Hepatocyte (in vitro differentiated cells): ENCODE results near the gene GABRP. TPM values are rescaled to one million over a fixed set of nuclear protein-coding genes. Genes with fewer than 3 reads are reported as not detected.

Experiments
- DNase-seq: peaks from one replicate; pipeline ENCODE4 v3.0.0-alpha.2; 2016; ENCODE audit warnings: low spot score
- H2AFZ ChIP-seq: fragments of 200-600 bp; sonication (generic); 2 replicates; pipeline ENCODE4 v1.6.0; 2016; ENCODE audit warnings: antibody characterized with exemption, mild to moderate bottlenecking
- H3K27ac ChIP-seq: fragments of 200-600 bp; sonication (generic); 2 replicates; pipeline ENCODE4 v1.5.1; 2016; ENCODE audit warnings: mild to moderate bottlenecking
- H3K27me3 ChIP-seq: fragments of 200-600 bp; sonication (generic); 2 replicates; pipeline ENCODE4 v1.6.1; 2016
- H3K36me3 ChIP-seq: fragments of 200-600 bp; sonication (generic); replicated peaks from 2 replicates; pipeline ENCODE4 v1.5.1; 2016; ENCODE audit warnings: low read depth; ENCODE audit not compliant: insufficient read depth
- H3K4me1 ChIP-seq: fragments of 200-600 bp; sonication (generic); 2 replicates; pipeline ENCODE4 v1.5.1; 2016; ENCODE audit warnings: mild to moderate bottlenecking, moderate library complexity; ENCODE audit not compliant: insufficient read depth
- H3K4me2 ChIP-seq: fragments of 200-600 bp; sonication (generic); 2 replicates; pipeline ENCODE4 v1.6.0; 2016
- H3K4me3 ChIP-seq: fragments of 200-600 bp; sonication (generic); 2 replicates; pipeline ENCODE4 v1.5.1; 2016; ENCODE audit warnings: mild to moderate bottlenecking
- H3K79me2 ChIP-seq: fragments of 200-600 bp; sonication (generic); 2 replicates; pipeline ENCODE4 v1.6.0; 2017; ENCODE audit warnings: mild to moderate bottlenecking
- H3K9me2 ChIP-seq: fragments of 200-600 bp; sonication (generic); replicated peaks from 2 replicates; pipeline ENCODE4 v1.6.0; 2017; ENCODE audit warnings: mild to moderate bottlenecking; ENCODE audit not compliant: insufficient read depth
- H3K9me3 ChIP-seq: fragments of 200-600 bp; sonication (generic); 2 replicates; pipeline ENCODE4 v1.5.1; 2016; ENCODE audit warnings: low read depth, mild to moderate bottlenecking
- H4K20me1 ChIP-seq: fragments of 200-600 bp; sonication (generic); 2 replicates; pipeline ENCODE4 v1.6.0; 2016; ENCODE audit warnings: mild to moderate bottlenecking; ENCODE audit not compliant: insufficient read depth, poor library complexity, severe bottlenecking
- CTCF ChIP-seq: fragments of 200-600 bp; sonication (generic); IDR thresholded peaks from 2 replicates; pipeline ENCODE4 v1.5.1; 2016; ENCODE audit warnings: antibody characterized with exemption, mild to moderate bottlenecking; ENCODE audit not compliant: poor library complexity
- EZH2 ChIP-seq: fragments of 200-600 bp; sonication (generic); IDR thresholded peaks from 2 replicates; pipeline ENCODE4 v1.6.1; 2016; ENCODE audit warnings: antibody characterized with exemption, mild to moderate bottlenecking, borderline replicate concordance
- EZH2phosphoT487 ChIP-seq: fragments of 200-600 bp; sonication (generic); IDR thresholded peaks from one replicate; pipeline ENCODE4 v1.6.1; 2018; ENCODE audit warnings: antibody characterized with exemption, mild to moderate bottlenecking, low read depth, moderate library complexity; ENCODE audit not compliant: unreplicated experiment, severe bottlenecking
- WGBS: methylation state at CpG from one replicate; pipeline ENCODE4 v1.1.6; 2016; ENCODE audit warnings: low lambda C conversion rate; ENCODE audit errors: missing lambda C conversion rate; 5-methylcytosine and 5-hydroxymethylcytosine counted together
- polyA plus RNA-seq: library from polyadenylated mRNA; unstranded; fragments of >200 nt; fragmentation: Nextera tagmentation; extraction: Ambion mirVana; gene quantifications from 2 replicates; pipeline ENCODE4 v1.2.1, GENCODE V29; 2016
- total RNA-seq: library from RNA; depleted of rRNA; stranded (reverse); fragments of >200 nt; gene quantifications from 2 replicates; pipeline ENCODE4 v1.2.3, GENCODE V29; 2014

Gene GABRP
- total and polyA plus RNA-seq, 2 experiments from 2014 or later, result 91.4 to 136 TPM

- WGBS, result 75% methylated on average over 11 of the region's 11 CpGs
- H3K4me1 ChIP-seq, result no peaks in the 10 kb centered on the region
- no peaks in the 10 kb centered on the region for H3K36me3 ChIP-seq
- H4K20me1 ChIP-seq, result no peaks in the 10 kb centered on the region
- no peak for TF ChIP-seq EZH2
- no peak for TF ChIP-seq EZH2phosphoT487
- TF ChIP-seq CTCF, result no peak
- no peak overlapping the region for H2AFZ ChIP-seq
- H3K79me2 ChIP-seq, result no peaks in the 10 kb centered on the region
- H3K9me2 ChIP-seq, result no peaks in the 10 kb centered on the region
- no peak for DNase-seq
- no peak overlapping the region for H3K4me3 ChIP-seq
- H3K27ac ChIP-seq, result no peak overlapping the region
- H3K27me3 ChIP-seq, result no peaks in the 10 kb centered on the region
- H3K4me2 ChIP-seq, result no peak overlapping the region
- H3K9me3 ChIP-seq, result no peaks in the 10 kb centered on the region
Observed at GRCh38 chr5:170788626-170789304, 5.2 kb downstream of the GABRP start.

GRCh38 chr5:170791325-170791954 is 7.9 kb downstream of the GABRP start:
- Histone ChIP-seq H3K4me1 (no peaks in the 10 kb centered on the region), H2AFZ (no peak overlapping the region), H3K27me3 (no peaks in the 10 kb centered on the region), H4K20me1 (no peaks in the 10 kb centered on the region), H3K4me2 (no peak overlapping the region), H3K27ac (no peak overlapping the region), H3K36me3 (no peaks in the 10 kb centered on the region), H3K9me3 (no peaks in the 10 kb centered on the region), H3K9me2 (no peaks in the 10 kb centered on the region), H3K79me2 (no peaks in the 10 kb centered on the region), H3K4me3 (no peak overlapping the region)
- TF ChIP-seq EZH2 (no peak), CTCF (peak; percentile 72)
- DNase-seq, result peak; percentile 83
- WGBS, result 37% methylated on average over 7 of the region's 7 CpGs

- Histone ChIP-seq H3K4me1 (no peaks in the 10 kb centered on the region), H2AFZ (no peak overlapping the region), H4K20me1 (no peaks in the 10 kb centered on the region), H3K27ac (no peak overlapping the region), H3K4me2 (no peak overlapping the region), H3K27me3 (no peaks in the 10 kb centered on the region), H3K36me3 (no peaks in the 10 kb centered on the region), H3K9me2 (no peaks in the 10 kb centered on the region), H3K4me3 (no peak overlapping the region), H3K9me3 (no peaks in the 10 kb centered on the region), H3K79me2 (no peaks in the 10 kb centered on the region)
- WGBS, result 88% methylated on average over 8 of the region's 8 CpGs
- no peak for TF ChIP-seq EZH2phosphoT487
- TF ChIP-seq EZH2, result no peak
- TF ChIP-seq CTCF, result no peak
- DNase-seq, result no peak
Observed at GRCh38 chr5:170792878-170793277, 9.4 kb downstream of the GABRP start.
